Thyroid gland (tissue), 4 donors: ENCODE results near the gene BTBD3. TPM values are rescaled to one million over a fixed set of nuclear protein-coding genes. Genes with fewer than 3 reads are reported as not detected.

Experiments used
- DNase-seq, 2 donors: peaks; one replicate each; pipeline ENCODE4 v3.0.0-alpha.2; 2019
- H3K27ac ChIP-seq, 3 donors: fragments of 200-600 bp; sonication (generic); 1 replicate in 2 of 3; 2 replicates in 1 of 3; pipeline ENCODE4 v1.5.1; 2016 to 2019; ENCODE audit warnings: mild to moderate bottlenecking in 1 of 3, moderate library complexity in 1 of 3
- H3K27me3 ChIP-seq: fragments of 200-600 bp; sonication (generic); one replicate; pipeline ENCODE4 v1.5.1; 2019
- H3K36me3 ChIP-seq, 2 donors: fragments of 200-600 bp; sonication (generic); one replicate each; pipeline ENCODE4 v1.5.1; 2016 to 2019
- H3K4me1 ChIP-seq, 2 donors: fragments of 200-600 bp; sonication (generic); one replicate each; pipeline ENCODE4 v1.5.1; 2017 to 2019
- H3K4me3 ChIP-seq, 3 donors: fragments of 200-600 bp; sonication (generic); replicated peaks in 1 of 3; 1 replicate in 2 of 3; 2 replicates in 1 of 3; pipeline ENCODE4 v1.5.1; 2016; ENCODE audit warnings: mild to moderate bottlenecking in 1 of 3
- H3K9me3 ChIP-seq: fragments of 200-600 bp; sonication (generic); one replicate; pipeline ENCODE4 v1.5.1; 2017
- POLR2A ChIP-seq, 2 donors: fragments of 450-650 bp; IDR thresholded peaks; one replicate each; pipeline ENCODE4 v1.6.1; 2017; ENCODE audit warnings: antibody characterized with exemption in 2 of 2, mild to moderate bottlenecking in 2 of 2, moderate library complexity in 1 of 2
- WGBS, 2 donors: methylation state at CpG; one replicate each; pipeline ENCODE4 v1.1.5; 2017; 5-methylcytosine and 5-hydroxymethylcytosine counted together
- intact Hi-C: fragments of 100-400 bp; cut with DNase I; formaldehyde crosslinking; loops from one replicate; pipeline ENCODE4 v1.15.1; 2023
- total RNA-seq, 4 donors: library from RNA; depleted of rRNA; stranded (reverse); fragments of >200 nt; gene quantifications; one replicate each; pipeline ENCODE4 v1.2.3, GENCODE V29; 2016
- TF ChIP-seq, protein P1 (sequence below), 6 experiments: fragments of 200-600 bp in 3 of 6; fragments of 450-650 bp in 3 of 6; sonication (generic) in 3 of 6; IDR thresholded peaks; one replicate each; pipeline ENCODE4 v1.5.1; 2016 to 2019; ENCODE audit warnings: antibody characterized with exemption in 6 of 6, mild to moderate bottlenecking in 2 of 6, inconsistent platforms in 1 of 6, moderate library complexity in 1 of 6

Gene BTBD3
- total RNA-seq, 4 donors from 2014 or later, result 31.8 to 41.8 (median 36.3) TPM

DNA sequence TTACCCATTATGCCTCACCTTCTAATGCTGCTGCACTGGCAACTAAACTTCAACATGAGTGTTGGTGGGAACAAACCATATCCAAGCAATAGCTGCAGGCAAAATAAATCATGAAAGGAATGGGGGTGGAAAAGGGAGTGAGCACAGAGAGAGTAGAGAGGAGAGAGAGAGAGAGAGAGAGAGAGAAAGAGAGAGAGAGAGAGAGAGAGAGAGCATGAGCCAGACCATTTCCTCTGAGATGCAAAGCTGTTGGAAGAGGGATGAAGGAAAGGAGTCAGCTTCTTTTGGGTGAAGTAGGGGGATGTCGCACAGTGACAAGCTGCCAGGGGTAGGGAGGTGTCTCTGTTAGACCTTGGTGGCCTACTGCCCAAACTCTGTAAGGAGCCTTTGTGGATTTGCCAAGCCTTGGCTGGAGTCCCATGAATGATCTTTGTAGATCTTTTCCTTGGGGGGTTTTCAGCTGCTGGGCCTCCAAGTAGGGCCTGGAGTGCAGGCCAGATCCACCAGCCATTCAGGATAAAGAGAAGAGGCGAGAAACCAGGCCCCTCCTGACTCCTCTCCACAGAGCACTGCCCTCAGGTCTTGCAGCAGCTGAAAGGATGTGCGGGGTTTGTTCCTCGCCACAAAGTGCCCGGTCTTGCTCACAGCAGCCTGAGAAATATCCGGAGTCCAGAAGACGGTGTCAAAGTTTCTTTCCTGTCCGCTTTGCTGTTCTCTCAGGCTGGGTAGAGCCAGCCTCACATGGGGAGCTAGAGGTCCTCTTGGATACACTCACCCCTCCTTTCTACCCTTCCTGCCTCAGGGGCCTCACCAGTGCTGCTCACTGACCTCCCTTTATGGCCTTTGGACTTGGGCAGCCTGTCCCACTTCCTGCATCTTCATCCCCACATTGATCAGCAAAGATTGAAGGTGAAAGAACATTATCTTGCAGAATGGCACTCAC is 17.8 kb downstream of the BTBD3 start:
- Histone ChIP-seq H3K9me3 (no peaks in the 10 kb centered on the region), H3K4me3 (no peak overlapping the region), H3K36me3 (no peaks in the 10 kb centered on the region), H3K27ac (no peak overlapping the region), H3K27me3 (no peaks in the 10 kb centered on the region), H3K4me1 (no peaks in the 10 kb centered on the region)
- TF ChIP-seq, protein P1, sequence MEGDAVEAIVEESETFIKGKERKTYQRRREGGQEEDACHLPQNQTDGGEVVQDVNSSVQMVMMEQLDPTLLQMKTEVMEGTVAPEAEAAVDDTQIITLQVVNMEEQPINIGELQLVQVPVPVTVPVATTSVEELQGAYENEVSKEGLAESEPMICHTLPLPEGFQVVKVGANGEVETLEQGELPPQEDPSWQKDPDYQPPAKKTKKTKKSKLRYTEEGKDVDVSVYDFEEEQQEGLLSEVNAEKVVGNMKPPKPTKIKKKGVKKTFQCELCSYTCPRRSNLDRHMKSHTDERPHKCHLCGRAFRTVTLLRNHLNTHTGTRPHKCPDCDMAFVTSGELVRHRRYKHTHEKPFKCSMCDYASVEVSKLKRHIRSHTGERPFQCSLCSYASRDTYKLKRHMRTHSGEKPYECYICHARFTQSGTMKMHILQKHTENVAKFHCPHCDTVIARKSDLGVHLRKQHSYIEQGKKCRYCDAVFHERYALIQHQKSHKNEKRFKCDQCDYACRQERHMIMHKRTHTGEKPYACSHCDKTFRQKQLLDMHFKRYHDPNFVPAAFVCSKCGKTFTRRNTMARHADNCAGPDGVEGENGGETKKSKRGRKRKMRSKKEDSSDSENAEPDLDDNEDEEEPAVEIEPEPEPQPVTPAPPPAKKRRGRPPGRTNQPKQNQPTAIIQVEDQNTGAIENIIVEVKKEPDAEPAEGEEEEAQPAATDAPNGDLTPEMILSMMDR (IDR thresholded peaks at IDR 0.05), result no peak
- TF ChIP-seq POLR2A (IDR thresholded peaks at IDR 0.05), result no peak
- WGBS, 2 donors, result 83 to 90% methylated on average over 8 of the region's 8 CpGs
- DNase-seq, result no peak
- intact Hi-C loops, result no loop called here

GRCh38 chr20:11936157-11936556 is 18.5 kb downstream of the BTBD3 start:
- H3K4me1 ChIP-seq, result no peaks in the 10 kb centered on the region
- no peaks in the 10 kb centered on the region for H3K36me3 ChIP-seq
- no peaks in the 10 kb centered on the region for H3K27me3 ChIP-seq
- intact Hi-C loops, result no loop called here
- no peaks in the 10 kb centered on the region for H3K9me3 ChIP-seq
- no peak for DNase-seq
- H3K27ac ChIP-seq, result no peak overlapping the region
- no peak overlapping the region for H3K4me3 ChIP-seq
- 61 to 74% methylated on average over 6 of the region's 6 CpGs for WGBS, 2 donors
- no peak for TF ChIP-seq POLR2A (IDR thresholded peaks at IDR 0.05)
- TF ChIP-seq, protein P1 (IDR thresholded peaks at IDR 0.05), result no peak

DNA sequence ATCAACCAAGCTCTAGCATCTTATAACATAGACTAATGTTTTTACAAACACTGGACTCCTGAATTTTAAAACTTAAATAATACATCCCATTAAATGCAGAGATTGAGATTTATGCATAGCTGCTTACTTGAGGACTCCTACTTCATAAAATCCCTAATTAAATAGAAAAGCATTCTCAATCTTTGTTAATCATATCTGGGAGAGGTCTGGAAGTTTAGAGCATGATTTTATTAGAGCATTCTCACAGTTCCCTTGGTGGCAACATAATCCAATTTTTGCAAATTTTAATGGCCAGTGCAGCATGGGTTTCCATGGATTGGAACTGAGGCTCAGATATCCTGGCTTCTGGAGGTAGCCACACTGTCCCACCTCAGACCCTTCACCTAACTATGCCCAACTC is 19.5 kb downstream of the BTBD3 start:
- no peak overlapping the region for H3K27ac ChIP-seq
- H3K4me3 ChIP-seq, result no peak overlapping the region
- TF ChIP-seq, protein P1 (IDR thresholded peaks at IDR 0.05), result no peak
- no peak for TF ChIP-seq POLR2A (IDR thresholded peaks at IDR 0.05)
- no peaks in the 10 kb centered on the region for H3K36me3 ChIP-seq
- H3K9me3 ChIP-seq, result no peaks in the 10 kb centered on the region
- no peaks in the 10 kb centered on the region for H3K27me3 ChIP-seq
- DNase-seq, result no peak
- H3K4me1 ChIP-seq, result no peaks in the 10 kb centered on the region
- intact Hi-C loops, result no loop called here

DNA sequence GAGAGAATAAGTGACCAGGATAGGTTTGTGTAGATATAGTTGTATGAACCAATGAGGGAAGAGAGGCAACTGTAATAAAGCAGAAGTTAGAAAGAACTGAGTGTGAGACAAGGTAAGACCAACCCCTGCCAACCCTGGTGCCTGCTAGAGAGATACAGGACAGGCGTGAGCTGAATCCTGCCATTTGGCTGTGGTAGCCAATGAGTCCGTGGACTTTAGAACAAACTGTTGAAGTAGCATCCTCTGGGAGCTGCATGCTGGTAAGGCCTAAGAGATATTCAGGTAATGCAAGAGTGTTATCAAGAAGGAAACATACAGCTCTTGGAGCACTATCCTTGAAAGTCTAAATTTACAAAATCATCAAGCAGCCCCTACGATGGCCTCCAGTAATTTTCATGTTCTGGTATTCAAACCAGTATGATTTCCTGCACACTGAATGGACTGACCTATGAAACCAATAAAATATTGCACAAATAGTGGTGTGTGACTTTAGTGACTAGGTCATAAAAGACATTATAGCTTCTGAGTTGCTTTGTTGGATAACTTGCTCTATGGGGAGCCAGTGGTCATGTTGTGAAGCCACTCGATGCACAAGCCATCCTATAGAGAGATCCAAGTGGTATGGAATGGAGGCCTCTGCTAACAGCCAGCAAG is 24.0 kb downstream of the BTBD3 start:
- no peak overlapping the region for H3K27ac ChIP-seq
- H3K36me3 ChIP-seq, result no peaks in the 10 kb centered on the region
- DNase-seq, result no peak
- intact Hi-C loops, result no loop called here
- no peaks in the 10 kb centered on the region for H3K9me3 ChIP-seq
- TF ChIP-seq, protein P1 (IDR thresholded peaks at IDR 0.05), result no peak
- no peak for TF ChIP-seq POLR2A (IDR thresholded peaks at IDR 0.05)
- H3K4me1 ChIP-seq, result no peaks in the 10 kb centered on the region
- H3K27me3 ChIP-seq, result no peaks in the 10 kb centered on the region
- WGBS, 2 donors, result 93 to 97% methylated on average over 4 of the region's 4 CpGs
- H3K4me3 ChIP-seq, result no peak overlapping the region

- Histone ChIP-seq H3K27me3 (no peaks in the 10 kb centered on the region), H3K36me3 (no peaks in the 10 kb centered on the region), H3K27ac (no peak overlapping the region), H3K4me1 (no peaks in the 10 kb centered on the region), H3K9me3 (no peaks in the 10 kb centered on the region), H3K4me3 (no peak overlapping the region)
- TF ChIP-seq, protein P1 (IDR thresholded peaks at IDR 0.05), result no peak
- TF ChIP-seq POLR2A (IDR thresholded peaks at IDR 0.05), result no peak
- intact Hi-C loops, result no loop called here
- WGBS, 2 donors, result 92 to 93% methylated on average over 6 of the region's 6 CpGs
- no peak for DNase-seq
Measured at GRCh38 chr20:11943778-11944177, 26.1 kb downstream of the BTBD3 start.
